ENCODE results near the gene HSD17B4.
"Not testable (repeated sequence)": the region's sequence is repeated elsewhere in the genome, so short reads cannot be mapped to it uniquely, and the experiment has no call there.

The HSD17B4 gene, protein sequence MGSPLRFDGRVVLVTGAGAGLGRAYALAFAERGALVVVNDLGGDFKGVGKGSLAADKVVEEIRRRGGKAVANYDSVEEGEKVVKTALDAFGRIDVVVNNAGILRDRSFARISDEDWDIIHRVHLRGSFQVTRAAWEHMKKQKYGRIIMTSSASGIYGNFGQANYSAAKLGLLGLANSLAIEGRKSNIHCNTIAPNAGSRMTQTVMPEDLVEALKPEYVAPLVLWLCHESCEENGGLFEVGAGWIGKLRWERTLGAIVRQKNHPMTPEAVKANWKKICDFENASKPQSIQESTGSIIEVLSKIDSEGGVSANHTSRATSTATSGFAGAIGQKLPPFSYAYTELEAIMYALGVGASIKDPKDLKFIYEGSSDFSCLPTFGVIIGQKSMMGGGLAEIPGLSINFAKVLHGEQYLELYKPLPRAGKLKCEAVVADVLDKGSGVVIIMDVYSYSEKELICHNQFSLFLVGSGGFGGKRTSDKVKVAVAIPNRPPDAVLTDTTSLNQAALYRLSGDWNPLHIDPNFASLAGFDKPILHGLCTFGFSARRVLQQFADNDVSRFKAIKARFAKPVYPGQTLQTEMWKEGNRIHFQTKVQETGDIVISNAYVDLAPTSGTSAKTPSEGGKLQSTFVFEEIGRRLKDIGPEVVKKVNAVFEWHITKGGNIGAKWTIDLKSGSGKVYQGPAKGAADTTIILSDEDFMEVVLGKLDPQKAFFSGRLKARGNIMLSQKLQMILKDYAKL

DNA sequence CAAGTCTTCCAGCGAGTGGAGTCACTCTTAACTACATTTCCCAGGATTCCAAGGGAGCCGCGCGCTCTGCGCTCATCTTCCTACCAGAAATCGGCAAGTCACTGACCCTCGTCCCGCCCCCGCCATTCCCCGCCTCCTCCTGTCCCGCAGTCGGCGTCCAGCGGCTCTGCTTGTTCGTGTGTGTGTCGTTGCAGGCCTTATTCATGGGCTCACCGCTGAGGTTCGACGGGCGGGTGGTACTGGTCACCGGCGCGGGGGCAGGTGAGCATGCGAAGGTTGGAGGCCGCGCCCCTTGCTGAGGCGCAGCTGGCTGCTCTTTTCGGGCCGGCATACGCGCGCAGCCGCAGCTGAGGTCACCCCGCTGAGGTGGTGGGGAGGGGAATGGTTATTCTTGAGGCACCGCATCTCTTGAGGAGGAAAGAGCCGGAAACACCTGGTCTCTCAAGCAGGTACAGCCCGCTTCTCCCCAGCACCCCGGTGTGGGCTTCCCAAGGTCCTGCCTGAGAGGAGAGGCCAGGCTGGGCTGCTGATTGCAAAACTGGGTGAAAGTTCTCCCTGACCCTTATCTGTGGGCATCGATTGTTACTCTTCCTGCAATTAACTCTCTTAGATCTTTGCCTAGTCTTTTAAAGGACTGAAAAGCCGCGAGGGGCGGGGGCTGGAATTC is at the start of gene HSD17B4:
HSD17B4 (plus strand) TSS at position 125 of the 667 bp plus-strand sequence; CDS start at position 204, 79 bp downstream.
- DNase-seq, result peak; percentile 92

DNA sequence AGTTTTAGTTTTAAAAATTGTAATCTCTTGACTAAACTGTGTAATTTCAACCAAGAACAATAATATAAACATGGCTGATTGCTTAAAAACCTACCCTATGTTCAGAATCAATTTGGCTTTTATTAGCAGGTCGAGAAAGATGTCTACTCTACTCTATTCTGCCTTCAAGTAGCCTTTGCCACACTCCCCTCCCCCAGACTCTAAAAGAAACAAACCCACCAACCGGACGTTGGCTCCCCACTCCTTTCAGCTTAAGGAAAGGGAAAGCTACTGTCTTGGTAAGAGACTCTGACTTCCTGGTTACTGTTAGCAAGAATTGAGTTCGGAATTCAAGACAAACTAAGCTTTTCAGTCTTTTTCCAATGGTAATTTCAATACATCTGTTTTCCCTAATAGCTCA is 49.7 kb upstream of the HSD17B4 start:
- DNase-seq, result no peak

DNA sequence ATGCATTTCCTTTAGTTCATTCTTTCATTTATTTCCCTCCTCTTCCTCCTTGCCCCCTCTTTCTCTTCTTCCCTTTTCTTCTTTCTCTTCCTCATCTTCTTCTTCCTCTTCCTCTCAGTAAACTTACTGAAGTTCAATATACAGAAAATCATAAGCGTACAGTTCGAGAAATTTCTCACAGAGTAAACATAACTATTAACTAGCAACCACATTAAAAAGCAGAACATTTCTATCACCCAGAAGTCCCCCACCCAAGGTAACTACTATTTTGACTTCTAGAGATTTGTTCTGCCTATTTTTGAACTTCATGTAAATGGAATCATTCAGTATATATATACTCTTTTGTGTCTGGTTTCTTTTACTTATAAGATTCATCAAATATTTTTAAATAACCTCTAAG is 48.3 kb upstream of the HSD17B4 start:
- no peak for DNase-seq

DNA sequence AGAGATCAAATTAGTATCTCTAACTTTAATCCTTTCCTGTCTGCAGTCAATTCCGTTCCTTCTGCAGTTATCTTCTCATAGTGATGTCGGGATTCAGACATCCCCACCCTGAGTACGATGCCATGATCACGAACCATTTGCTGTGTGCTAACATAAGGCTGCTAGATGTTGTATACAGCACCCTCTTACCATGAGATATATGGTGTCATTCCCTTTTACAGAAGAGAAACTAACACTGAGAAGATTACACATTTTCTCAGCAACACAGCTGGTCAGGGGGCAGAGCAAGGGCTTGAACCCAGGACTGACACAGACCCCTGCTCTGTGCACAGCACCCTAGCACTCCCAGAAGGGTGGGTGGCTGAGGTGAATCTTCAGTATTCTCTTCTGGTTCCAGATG is 46.9 kb upstream of the HSD17B4 start:
- no peak for DNase-seq

DNA sequence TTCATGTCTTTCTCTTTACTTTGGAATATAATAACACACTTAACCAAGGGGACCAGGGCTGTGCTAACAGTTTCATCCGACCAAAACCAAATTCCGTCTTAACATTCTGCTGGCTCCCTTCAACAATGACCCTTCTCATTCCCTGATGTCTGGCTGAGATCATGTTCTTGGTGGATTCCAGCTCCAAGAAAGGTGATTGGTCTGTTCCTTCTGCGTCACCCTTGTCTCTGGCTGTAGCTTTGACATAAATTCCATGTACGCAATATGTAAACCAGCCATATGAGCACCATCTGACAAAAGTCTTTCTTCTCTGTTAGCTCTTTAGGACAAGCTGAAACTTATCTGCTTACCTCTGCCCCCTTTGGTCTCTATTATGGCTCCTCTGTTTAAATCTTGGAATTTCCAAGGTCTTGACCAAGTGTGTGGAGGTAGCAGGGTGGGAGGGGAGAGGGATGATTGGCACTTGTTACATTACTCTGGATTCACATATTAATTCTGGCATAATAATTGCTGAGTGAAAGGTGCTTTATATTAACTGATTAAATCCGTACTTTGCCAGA is 45.7 kb upstream of the HSD17B4 start:
- no peak for DNase-seq

DNA sequence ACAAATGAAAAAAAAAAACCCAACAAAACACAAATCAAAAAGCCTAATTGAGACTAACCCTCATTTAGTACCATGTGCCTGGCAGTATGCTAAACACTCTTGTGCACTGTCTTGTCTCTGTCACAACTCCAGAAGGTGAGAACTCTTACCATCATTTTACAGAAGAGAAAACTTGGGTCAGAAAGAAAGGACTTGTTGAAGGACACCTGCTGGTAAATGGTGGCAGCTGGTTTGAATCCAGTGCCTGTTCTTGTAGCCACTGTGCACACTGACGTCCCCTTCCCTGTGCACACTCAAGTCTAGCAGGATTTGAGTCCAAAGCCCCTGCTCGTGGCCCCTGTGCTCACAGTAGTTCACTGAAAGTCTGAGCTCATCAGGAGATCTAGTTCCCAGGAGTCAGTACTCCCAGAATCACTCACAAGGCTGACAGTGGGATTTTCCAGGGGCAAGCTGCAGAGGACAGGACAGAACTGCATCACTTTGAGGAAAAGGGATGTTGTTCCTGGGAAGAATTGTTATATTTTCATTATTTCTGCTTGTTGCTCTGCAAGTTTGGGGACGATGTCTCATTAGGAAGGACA is 43.0 kb upstream of the HSD17B4 start:
- no peak for DNase-seq

DNA sequence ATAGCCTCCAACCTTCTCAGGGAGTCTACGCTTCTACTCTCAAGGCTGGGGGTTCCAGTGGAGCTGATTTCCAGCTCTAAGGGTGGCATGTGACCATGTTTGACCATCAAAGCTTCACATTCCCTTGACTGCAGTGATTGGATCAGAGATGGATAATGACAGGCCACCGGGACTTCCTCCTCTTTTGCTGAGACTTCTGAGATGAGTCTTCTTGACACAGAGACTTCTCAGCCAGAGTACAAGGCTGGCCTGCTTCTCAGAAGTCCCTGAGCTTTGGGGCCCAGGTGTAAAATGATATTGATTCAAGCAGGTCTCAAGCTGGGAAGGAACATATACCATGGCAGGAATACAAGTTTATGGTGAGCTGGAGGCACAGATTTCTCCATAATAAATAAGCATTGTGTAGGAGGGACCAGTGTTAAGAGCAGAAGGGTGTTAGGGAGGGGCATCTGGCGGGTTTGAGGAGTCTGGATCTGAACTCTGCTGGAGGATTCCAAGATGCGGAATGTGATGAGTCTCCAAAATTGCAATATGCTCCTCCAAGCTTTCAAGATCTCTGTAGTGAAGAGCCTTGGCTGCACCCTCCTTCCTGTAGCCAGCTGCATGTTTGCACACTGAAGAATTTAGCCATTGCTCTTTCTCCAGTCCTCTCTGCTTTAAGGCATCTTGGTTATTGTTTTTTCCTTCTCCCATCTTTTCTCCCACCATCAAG is 41.7 kb upstream of the HSD17B4 start:
- no peak for DNase-seq

DNA sequence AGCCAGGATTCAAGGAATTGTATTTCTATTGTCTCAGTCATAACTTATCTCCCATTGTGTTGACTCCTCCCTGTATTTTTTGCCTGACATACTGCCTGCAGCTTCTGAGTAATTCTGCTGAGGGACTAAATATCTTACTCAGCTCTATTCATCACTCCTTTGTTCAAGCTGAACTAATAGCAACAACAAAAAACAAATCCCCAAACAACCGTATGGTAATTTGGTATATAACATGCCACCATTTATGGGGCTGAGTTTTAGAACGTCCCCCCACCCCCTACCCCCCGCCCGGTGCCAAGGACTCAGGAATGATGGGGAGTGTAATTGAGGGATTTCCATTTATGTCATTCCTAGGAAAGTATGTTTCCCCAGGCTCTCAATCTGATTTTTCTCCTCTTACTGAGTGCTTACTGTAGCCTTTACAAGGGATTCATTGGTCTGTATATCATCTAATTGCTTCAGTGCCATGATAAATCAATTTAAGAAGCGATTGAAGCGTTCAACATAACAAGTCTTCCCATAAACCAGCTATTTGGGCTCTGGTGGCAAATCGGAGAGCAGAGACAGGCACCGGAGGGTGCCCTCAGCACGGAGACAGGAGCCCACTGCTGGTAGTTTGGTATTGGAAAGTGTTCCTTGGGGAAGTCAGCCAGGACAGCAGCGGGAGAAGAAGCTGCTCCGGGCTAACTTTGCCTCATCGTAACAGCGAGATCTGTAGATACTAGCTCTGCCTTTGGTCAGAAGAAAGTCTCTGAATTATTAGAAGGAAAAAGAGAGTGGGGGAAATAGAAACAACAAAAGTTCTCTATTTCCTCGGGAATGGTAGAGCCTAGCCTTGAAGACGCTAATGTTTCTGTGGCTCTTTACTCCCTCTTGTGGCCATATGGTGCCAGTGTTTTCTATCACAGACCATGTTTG is 40.7 kb upstream of the HSD17B4 start:
- peak; percentile 79 for DNase-seq

DNA sequence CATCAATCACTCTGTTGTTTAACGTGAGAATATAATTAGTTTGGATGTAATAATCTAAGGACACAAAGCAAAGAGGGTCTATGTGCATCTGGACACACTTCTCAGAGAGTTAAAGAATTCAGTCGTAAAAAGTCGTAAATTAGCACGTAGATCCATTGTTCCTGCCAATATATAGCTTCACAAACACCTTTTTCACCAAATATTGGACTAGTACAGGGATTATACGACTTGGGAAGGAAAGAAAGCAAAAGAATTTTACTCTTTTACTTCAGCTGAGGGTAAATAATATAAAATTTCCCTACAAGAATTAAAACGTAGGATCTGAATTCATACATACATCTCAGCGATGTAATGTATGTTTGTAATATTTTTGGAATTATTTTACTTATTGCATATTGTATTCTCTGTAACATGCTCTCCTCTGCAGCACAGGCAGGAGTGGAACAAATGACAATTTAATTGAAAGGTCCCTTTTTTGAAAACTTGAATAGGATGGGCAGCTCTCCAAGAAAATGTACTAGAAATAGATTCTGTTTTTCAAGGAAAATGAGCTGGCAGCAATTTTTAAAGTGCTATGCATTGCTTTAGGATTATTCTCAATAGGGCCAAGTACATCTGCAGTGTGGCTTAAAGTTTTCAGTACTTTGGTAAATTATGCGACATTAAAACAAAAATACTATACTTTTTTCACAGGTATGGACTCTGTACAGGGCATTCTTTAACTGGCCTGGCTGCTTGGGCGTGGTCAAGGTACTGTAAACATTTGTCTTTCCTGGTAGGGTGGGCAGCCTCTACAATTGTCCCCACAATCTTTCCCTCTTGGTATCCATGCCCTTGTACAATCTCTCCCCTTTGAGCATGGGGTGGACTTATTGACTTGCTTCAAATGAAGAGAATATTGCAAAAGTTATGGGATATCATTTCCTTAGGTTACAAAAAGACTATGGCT is 39.7 kb upstream of the HSD17B4 start:
- no peak for DNase-seq

DNA sequence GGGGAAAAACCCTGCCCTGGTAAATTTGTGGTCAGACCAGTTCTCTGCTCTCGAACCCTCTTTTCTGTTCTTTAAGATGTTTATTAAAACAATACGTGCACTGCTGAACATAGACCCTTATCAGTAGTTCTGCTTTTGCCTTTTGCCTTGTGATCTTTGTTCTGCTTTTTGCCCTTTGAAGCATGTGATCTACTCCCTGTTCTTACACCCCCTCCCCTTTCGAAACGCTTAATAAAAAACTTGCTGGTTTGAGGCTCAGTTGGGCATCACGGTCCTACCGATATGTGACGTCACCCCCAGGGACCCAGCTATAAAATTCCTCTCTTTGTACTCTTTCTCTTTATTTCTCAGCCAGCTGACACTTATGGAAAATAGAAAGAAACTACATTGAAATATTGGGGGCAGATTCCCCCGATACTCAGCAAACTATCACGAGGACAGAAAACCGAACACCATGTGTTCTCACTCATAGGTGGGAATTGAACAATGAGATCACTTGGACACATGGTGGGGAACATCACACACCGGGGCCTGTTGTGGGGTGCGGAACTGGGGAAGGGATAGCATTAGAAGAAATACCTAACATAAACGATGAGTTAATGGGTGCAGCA is 38.1 kb upstream of the HSD17B4 start:
- not testable (repeated sequence) for DNase-seq

DNA sequence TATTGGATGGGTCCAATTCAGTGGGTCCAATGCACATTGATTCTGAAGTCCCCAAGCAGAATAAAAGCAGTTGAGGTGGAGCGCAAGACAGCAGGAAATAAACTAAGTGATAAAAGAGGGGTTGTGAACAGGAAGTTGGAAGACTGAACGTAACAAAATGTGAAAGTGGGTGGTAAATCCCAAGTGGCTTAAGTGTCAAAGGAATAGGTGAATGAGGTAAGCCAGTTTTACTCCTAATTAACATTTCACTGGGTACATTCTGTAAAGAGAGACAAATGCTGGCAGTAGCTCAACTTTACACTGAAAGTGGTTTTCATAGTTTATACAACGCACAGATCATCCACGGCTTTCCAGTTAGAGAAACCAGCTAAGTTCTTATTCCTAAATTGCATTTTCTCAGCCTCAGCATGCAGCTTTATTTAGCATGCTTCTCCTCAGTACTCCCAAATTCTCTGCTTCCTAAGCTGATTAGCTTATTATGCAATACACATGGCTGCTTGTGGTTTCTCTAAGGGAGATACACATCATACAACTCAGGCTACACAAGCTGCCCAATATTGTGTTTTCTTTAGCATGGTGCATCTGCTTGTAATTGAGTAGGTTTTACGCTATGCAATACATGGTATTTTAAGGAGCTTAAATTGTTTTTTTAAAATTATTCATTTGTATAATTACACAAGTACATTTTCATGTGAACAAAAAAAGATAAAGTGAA is 34.2 kb upstream of the HSD17B4 start:
- no peak for DNase-seq

DNA sequence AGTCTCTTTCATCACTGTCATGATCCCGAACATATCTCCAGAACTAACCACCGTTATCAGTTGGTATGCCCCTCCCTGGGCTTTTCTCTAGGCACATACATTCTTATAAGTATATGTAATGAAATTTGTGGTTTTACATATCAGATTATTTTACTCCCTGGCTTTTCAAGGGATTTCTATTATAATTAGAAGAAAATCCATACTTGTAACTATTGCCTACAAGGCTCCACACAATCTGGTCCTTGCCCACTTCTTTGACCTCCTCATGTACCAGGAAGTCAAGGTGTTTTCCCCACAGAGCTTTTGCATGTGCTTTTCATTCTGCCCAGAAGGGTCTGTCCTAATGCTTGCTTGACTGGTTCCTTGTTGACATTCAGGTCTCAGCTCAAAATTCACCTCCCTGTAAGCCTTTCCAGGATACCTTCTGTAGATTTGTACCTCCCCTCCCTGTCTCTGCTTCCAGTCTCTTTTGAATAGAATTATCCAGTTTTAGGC is 33.6 kb upstream of the HSD17B4 start:
- DNase-seq, result no peak

DNA sequence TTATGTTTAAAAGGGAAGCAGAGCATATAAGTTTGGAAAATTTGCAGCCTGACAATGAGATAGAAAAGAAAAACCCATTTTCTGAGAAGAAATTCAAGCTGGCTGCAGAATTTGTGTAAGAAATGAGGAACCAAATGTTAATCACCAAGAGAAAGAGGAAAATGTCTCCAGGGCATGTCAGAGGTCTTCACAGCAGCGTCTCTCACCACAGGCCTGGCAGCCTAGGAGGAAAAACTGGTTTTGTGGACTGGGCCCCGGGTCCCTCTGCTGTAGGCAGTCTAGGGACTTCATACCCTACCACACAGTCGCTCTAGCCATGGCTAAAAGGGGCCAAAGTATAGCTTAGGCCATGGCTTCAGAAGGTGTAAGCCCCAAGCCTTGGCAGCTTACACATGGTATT is 32.1 kb upstream of the HSD17B4 start:
- no peak for DNase-seq

DNA sequence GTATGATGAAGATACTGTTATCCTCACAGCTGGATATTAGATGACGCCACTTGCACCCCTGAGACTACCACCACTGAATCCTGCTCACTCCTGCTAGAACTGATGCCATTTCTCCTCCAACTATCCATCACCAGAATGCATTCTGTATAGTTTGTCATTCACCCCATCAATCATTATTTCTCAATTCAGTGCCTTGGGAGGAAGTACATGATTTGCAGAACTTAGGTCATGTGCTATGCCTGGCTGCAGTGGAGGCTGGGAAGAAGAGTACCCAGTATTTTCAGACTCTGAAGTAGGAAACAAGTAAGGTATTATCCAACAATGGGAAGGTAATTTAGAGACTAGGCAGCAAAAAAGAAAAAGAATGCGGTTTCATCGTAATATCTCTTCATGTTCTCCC is 26.2 kb upstream of the HSD17B4 start:
- DNase-seq, result no peak

DNA sequence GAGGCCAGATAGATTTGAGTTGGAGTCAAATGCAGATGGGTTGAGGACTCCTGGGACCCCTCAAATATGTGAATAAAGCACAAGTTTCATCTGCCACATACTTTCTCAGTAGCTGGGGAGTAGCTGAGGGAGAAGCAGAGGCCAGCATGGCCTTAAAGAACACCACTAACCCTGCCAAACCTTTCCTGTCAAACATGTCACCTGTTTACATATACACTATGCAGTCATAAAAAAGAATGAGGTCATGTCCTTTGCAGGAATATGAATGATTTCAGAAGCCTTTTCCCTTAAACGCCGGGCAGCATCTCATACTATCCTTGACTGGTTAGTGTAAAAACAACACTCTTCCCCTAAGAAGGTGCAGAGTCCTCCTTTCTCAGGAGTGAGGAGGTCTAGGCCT is 25.2 kb upstream of the HSD17B4 start:
- DNase-seq, result no peak

DNA sequence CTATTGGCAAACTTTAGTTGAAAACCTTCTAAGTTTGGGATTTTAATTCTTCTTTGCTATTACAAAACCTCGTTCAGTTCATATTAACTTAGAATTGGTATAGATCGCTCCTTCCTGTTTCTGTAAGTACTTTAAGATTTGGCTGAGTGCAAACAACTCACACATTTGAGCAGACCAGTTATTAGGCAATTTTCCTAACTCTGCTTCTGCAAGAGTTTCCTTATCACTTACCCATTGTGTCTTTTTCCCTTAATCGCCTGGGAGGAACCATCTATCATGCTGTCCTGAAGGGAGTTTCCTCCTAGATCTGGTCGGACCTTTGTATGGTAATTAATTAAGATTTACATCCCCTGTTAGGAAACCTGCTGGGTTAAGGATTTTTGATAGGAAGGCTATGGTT is 24.7 kb upstream of the HSD17B4 start:
- DNase-seq, result not testable (repeated sequence)

DNA sequence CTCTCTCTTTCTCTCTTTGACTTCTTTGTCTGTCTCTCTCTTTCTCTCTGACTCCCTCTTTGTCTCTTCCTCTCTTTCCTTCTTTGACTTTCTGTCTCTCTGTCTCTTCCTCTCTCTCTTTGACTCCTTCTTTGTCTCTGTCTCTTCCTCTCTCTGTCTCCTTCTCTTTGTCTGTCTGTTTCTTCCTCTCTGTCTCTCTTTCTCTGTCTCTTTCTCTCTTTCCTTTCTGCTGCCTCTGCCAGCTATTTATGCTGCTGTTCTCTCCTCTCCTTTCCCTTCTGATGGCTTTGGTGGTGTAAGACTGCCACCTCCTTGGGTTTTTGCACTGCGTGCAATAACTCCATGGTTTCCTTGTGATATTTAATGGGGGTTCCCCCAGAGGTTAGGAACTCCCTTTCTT is 24.1 kb upstream of the HSD17B4 start:
- not testable (repeated sequence) for DNase-seq

DNA sequence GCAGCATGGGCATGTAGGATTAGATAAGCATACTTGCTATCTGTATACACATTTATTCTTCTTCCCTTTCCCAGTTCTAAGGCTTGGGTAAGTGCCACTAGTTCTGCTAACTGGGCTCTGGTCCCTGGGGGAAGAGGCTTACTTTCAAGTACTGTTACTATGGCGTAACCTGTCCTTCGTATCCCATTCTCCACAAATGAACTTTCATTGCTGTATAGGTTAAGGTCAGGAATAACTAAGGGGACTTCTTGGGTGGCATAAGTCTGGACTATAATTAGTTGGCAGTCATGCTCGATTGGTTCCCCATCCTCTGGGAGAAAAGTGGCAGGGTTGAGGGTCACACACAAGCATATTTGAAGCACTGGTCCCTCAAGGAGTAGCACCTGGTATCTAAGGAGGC is 23.7 kb upstream of the HSD17B4 start:
- DNase-seq, result not testable (repeated sequence)
